Right lobe of liver (tissue), 4 donors: Measurements from ENCODE around the gene NDUFA13.

Experiments
- POLR2A ChIP-seq: fragments of 450-650 bp; IDR thresholded peaks from one replicate; pipeline ENCODE4 v1.6.1; 2017; ENCODE audit warnings: antibody characterized with exemption, mild to moderate bottlenecking
- TF ChIP-seq, protein P1 (sequence below), 4 donors: fragments of 200-600 bp in 3 of 4; fragments of 450-650 bp in 1 of 4; IDR thresholded peaks; one replicate each; pipeline versions ENCODE4 v1.5.1 to v1.8.0; 2016 to 2022; ENCODE audit warnings: antibody characterized with exemption in 4 of 4, mild to moderate bottlenecking in 2 of 4
- donor health status: DM: no; HTN: no; CAD: no.
- donor health status: DM: no; HTN: no; CAD: no.
- donor health status: DM: no; HTN: yes; CAD: no.

DNA sequence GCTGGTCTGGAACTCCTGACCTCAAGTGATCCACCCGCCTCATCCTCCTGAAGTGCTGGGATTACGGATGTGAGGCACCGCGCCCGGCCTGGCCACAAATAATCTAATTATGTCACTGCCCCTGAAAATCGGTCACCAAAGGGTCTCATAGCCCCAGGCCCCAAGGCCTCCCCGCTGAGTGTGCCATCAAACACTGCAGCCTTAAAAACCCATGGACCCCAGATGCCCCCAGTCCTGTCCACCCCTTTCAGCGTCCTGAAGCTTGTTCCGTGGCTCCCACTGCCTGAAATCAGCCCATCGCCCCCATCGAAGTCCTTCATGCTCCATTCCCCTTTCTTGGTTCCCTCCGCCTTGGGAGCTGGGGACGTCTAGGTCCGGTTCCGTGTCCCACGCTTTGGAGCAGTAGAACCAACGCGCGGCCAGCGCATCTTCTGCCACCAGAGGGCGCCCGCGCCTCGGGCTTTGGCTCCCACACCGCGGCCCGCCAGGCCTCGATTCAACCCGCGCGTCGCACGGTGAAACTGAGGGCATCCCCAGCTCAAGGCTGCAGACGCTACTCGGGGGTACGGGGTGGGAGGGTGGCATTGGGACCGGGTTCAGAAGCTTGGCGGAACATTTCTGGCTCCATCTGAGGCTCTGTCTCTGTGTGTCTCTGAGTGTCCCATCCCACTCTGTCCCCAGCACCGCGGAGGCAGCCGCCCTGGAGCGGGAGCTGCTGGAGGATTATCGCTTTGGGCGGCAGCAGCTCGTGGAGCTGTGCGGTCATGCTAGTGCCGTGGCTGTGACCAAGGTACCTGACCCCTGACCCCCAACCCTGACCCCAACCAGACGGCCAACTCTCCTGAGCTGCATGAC is 16.2 kb downstream of the NDUFA13 start:
- TF ChIP-seq POLR2A: no peak
- TF ChIP-seq, protein P1, sequence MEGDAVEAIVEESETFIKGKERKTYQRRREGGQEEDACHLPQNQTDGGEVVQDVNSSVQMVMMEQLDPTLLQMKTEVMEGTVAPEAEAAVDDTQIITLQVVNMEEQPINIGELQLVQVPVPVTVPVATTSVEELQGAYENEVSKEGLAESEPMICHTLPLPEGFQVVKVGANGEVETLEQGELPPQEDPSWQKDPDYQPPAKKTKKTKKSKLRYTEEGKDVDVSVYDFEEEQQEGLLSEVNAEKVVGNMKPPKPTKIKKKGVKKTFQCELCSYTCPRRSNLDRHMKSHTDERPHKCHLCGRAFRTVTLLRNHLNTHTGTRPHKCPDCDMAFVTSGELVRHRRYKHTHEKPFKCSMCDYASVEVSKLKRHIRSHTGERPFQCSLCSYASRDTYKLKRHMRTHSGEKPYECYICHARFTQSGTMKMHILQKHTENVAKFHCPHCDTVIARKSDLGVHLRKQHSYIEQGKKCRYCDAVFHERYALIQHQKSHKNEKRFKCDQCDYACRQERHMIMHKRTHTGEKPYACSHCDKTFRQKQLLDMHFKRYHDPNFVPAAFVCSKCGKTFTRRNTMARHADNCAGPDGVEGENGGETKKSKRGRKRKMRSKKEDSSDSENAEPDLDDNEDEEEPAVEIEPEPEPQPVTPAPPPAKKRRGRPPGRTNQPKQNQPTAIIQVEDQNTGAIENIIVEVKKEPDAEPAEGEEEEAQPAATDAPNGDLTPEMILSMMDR (IDR thresholded peaks at IDR 0.05): peak; percentile 88 to 94 (median 92)
